Kidney (tissue), 14 donors: Measurements from ENCODE around the gene BLOC1S1. TPM values are rescaled to one million over a fixed set of nuclear protein-coding genes. Genes with fewer than 3 reads are reported as not detected.
A peak's percentile ranks its signal among the peaks of the same experiment; 100 is the strongest.

Experiments used
- DNase-seq, 5 donors: peaks; one replicate each; pipeline ENCODE4 v3.0.0-alpha.2; 2013 to 2020
- FAIRE-seq: peaks from 2 replicates; lab custom pipeline; 2012; peaks lifted over from hg19 to GRCh38; lab: Jason Lieb, UNC
- H3K27ac ChIP-seq, 2 donors: one replicate each; pipeline ENCODE4 v1.7.0; 2013; ENCODE audit warnings: low read depth in 2 of 2, low read length in 2 of 2, inconsistent platforms in 1 of 2
- H3K27me3 ChIP-seq: one replicate; pipeline ENCODE4 v1.7.1; 2013; ENCODE audit warnings: low read length, inconsistent platforms; ENCODE audit not compliant: control insufficient read depth, insufficient read depth
- H3K36me3 ChIP-seq, 3 donors: one replicate each; pipeline versions ENCODE4 v1.7.0 to v1.7.1; 2013; ENCODE audit warnings: low read length in 3 of 3, control low read depth in 1 of 3, inconsistent platforms in 1 of 3; ENCODE audit not compliant: insufficient read depth in 3 of 3, control insufficient read depth in 2 of 3
- H3K4me1 ChIP-seq, 3 donors: one replicate each; pipeline versions ENCODE4 v1.7.0 to v1.7.1; 2013; ENCODE audit warnings: low read length in 3 of 3, inconsistent platforms in 1 of 3, low read depth in 1 of 3; ENCODE audit not compliant: control insufficient read depth in 2 of 3, insufficient read depth in 2 of 3
- H3K4me3 ChIP-seq, 3 donors: one replicate each; pipeline versions ENCODE4 v1.7.0 to v1.8.1; 2013; ENCODE audit warnings: low read length in 3 of 3, control low read depth in 1 of 3, inconsistent platforms in 1 of 3
- H3K9ac ChIP-seq, 3 donors: one replicate each; pipeline versions ENCODE4 v1.7.0 to v1.7.1; 2013; ENCODE audit warnings: low read length in 3 of 3, control low read depth in 1 of 3, inconsistent platforms in 1 of 3
- H3K9me3 ChIP-seq, 3 donors: one replicate each; pipeline versions ENCODE4 v1.7.0 to v1.7.1; 2013; ENCODE audit warnings: low read length in 3 of 3, control low read depth in 1 of 3, inconsistent platforms in 1 of 3; ENCODE audit not compliant: control insufficient read depth in 2 of 3, insufficient read depth in 1 of 3
- intact Hi-C: fragments of 100-400 bp; cut with DNase I; formaldehyde crosslinking; loops from one replicate; pipeline ENCODE4 v1.11.1; 2022
- polyA plus RNA-seq: library from polyadenylated mRNA; stranded (reverse); fragments of 350-450 nt; fragmentation: Illumina TruSeq; extraction: RNeasy Lipid Tissue Mini Kit (QIAGEN cat#74804); gene quantifications from one replicate; pipeline ENCODE4 v1.2.3, GENCODE V29; 2014; ENCODE audit warnings: low read depth, low replicate concordance; ENCODE audit not compliant: insufficient read depth
- total RNA-seq: library from RNA; stranded (reverse); fragmentation: NEBNext Ultra II Directional; extraction: Animal tissue kit (Norgen Biotek cat#: 25700); gene quantifications from one replicate; pipeline ENCODE4 v1.2.1, GENCODE V29; 2021
- TF ChIP-seq, protein P1 (sequence below): IDR thresholded peaks from 3 replicates; pipeline ENCODE4 v1.5.1; 2012; ENCODE audit warnings: mild to moderate bottlenecking, moderate library complexity, borderline replicate concordance; ENCODE audit not compliant: insufficient read depth; ENCODE audit errors: extremely low read depth
- donor health status: control.
- donor health status: control.
- donor health status: control.
- donor health status: control.
- donor health status: control.
- donor health status: DM: yes; HTN: yes; CAD: no.
- donor health status: Normal renal cell carcinoma (clear cell type).

BLOC1S1 gene
- total and polyA plus RNA-seq, 2 donors from 2014 or later = 116 to 451 TPM

DNA sequence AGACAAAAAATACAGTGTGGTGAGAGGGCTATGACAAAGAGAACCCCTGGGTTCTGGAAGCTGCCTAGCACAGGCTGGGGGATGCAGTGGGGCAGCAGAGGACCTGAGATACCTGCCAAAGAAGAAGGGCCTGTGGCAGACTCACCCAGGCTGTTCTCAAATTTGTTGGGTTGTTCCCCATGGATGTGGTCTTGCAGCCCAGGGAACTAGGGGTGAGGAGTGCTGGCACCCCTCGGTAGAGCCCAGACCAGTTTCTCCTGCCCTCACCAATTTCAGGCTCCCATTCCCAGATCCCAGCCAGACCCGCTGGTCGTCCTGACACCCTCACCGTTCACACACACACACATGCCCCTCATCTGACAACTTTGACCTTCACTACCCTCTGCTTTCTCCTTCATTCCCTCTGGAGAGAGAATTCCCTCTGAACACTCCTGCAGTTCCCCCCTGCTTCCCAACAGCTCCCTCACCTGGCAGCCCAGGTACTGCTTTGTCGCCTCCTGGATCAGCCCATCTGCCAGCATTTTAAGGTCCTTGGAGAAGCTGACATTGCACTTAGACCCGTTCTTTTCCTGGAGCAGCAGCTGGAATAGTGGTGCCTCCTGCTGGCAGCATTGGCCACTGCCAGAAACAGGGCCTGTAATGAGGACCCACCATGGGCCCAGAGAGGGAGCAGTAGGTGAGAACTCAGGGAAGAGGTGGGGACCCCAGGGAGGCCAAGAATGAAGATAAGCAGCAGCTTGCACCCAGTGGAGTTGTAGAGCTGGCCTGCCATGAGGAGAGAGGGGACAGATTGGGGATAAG, 21.1 kb downstream of the BLOC1S1 start:
- peak overlapping the region in 1 of 3 donors; percentile 15 for H3K9ac ChIP-seq
- intact Hi-C loops = no loop called here
- peaks cover under 1 to 9% (median 7%) of the 10 kb centered on the region in 3 donors for H3K4me1 ChIP-seq
- FAIRE-seq = no peak
- no peaks in the 10 kb centered on the region for H3K36me3 ChIP-seq
- TF ChIP-seq, protein P1, sequence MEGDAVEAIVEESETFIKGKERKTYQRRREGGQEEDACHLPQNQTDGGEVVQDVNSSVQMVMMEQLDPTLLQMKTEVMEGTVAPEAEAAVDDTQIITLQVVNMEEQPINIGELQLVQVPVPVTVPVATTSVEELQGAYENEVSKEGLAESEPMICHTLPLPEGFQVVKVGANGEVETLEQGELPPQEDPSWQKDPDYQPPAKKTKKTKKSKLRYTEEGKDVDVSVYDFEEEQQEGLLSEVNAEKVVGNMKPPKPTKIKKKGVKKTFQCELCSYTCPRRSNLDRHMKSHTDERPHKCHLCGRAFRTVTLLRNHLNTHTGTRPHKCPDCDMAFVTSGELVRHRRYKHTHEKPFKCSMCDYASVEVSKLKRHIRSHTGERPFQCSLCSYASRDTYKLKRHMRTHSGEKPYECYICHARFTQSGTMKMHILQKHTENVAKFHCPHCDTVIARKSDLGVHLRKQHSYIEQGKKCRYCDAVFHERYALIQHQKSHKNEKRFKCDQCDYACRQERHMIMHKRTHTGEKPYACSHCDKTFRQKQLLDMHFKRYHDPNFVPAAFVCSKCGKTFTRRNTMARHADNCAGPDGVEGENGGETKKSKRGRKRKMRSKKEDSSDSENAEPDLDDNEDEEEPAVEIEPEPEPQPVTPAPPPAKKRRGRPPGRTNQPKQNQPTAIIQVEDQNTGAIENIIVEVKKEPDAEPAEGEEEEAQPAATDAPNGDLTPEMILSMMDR = peak; percentile 76
- H3K4me3 ChIP-seq = no peak overlapping the region
- no peak overlapping the region for H3K27ac ChIP-seq
- no peaks in the 10 kb centered on the region for H3K9me3 ChIP-seq
- peak in 4 of 5 donors; percentile 84 to 87 (median 86) for DNase-seq
- no peaks in the 10 kb centered on the region for H3K27me3 ChIP-seq

GRCh38 chr12:55737581-55738122, 21.8 kb downstream of the BLOC1S1 start:
- intact Hi-C loops = no loop called here
- TF ChIP-seq, protein P1 = no peak
- H3K9ac ChIP-seq = peak overlapping the region in 1 of 3 donors; percentile 70
- no peaks in the 10 kb centered on the region for H3K27me3 ChIP-seq
- DNase-seq (peak in 2 of 5 donors; percentile 67), FAIRE-seq (no peak)
- peak overlapping the region; percentile 47 to 56 for H3K27ac ChIP-seq
- no peaks in the 10 kb centered on the region for H3K9me3 ChIP-seq
- H3K4me3 ChIP-seq = peak overlapping the region in 2 of 3 donors; percentile 85 to 86
- H3K36me3 ChIP-seq = no peaks in the 10 kb centered on the region
- H3K4me1 ChIP-seq = peaks cover 2 to 9% (median 9%) of the 10 kb centered on the region in 3 donors

DNA sequence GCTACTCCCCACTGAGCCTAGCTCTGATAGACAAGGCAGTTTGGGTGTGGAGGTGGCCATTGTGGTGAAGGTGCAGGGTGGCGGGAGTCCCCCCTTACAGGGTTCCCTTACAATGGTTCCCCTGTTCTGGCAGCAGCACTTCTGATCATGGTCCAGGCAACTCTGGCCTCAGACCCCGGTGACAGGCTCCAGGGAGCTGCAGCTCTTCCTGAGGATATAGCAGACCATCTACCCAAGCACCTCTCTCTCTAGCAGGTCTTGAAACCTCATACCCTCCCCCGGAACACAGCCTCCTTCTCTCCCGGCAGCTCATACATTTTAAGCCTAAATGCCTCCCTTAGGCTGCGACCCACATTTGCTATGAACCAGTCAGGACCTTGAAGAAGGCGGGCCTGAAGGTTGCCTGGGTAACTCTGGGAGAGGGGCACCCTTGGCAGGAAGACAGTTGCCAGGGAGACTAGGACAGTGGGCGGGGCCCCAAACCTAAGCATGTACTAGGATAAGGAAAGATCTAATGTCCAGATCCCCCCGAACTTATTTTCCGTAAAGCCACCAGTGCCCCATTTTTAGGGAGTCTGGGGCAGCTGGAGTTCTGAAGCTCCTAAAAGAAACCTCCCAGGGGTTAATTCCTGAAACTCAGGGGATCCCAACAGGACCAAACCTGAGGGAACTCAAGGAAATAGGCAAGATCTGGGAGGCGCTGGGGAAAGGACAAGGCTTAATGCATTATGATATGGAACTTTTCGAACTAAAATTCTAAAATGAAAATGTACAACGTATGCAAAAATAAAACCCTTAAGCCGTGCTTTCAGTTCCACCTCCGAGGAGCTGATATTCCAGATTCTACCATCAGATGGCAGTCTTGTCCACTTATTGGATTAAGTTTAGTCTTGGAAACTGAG, 22.5 kb downstream of the BLOC1S1 start:
- Histone ChIP-seq H3K4me3 (peak overlapping the region; percentile 85 to 91 (median 86)), H3K9me3 (no peaks in the 10 kb centered on the region), H3K4me1 (peaks cover 2 to 10% (median 9%) of the 10 kb centered on the region in 3 donors), H3K9ac (peak overlapping the region; percentile 70 to 83 (median 81)), H3K27me3 (no peaks in the 10 kb centered on the region), H3K27ac (peak overlapping the region; percentile 47 to 56), H3K36me3 (no peaks in the 10 kb centered on the region)
- FAIRE-seq (peak; percentile 94), DNase-seq (peak; percentile 93 to 97 (median 95))
- intact Hi-C loops = no loop called here
- TF ChIP-seq, protein P1 = peak; percentile 93
